ENCODE data around the gene AP2A2. TPM values are rescaled to one million over a fixed set of nuclear protein-coding genes. Genes with fewer than 3 reads are reported as not detected.
A peak's percentile ranks its signal among the peaks of the same experiment; 100 is the strongest.

Gene AP2A2
- total RNA-seq, 1 donor from 2014 or later, result 97.3 TPM

DNA sequence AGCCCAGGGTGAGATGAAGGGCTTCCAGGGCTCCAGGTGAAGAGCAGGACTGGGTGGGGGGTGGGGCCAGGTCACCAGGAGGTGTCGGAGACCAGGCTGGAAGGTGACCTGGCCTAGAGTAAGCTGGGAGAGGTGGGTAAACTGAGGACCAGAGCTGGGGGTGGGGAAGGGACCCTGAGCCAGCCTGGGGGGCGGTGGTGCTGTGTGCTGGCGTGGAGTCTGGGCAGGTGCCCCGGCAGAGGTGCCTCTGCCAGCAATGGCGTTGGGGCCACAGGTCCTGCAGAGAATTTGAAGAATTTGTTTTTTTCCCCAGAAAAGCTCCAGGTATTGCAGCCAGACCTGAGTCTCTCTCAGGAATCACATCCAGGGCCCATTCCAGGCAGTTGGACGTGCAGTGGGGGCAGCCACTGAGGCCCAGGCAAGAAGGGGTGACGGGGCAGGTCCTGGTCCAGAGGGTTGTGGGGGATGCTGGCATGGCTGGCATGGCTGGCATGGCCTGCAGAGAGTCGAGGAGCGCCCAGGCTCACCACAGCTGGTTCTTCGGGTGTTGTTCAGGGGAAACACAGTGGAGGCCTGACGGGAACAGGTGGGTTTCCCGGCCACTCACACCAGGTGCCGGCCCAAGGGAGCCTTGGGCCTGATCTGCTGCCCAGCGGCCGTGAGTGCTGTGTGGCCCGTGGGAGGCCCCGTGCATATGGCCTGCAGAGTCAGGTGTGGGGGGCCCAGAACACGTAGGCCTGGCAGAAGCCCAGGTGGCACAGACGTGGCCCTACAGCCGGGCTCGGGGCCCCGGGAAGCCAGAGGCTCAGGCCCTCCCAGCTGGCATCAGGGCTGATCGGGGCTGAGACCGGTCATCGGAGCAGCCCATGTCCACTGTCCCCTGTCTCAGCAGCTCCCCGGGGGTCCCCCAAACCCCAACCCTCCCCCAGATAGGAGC lies 117.2 kb downstream of the AP2A2 start:
- DNase-seq (ENCODE audit: low read depth), result no peak

DNA sequence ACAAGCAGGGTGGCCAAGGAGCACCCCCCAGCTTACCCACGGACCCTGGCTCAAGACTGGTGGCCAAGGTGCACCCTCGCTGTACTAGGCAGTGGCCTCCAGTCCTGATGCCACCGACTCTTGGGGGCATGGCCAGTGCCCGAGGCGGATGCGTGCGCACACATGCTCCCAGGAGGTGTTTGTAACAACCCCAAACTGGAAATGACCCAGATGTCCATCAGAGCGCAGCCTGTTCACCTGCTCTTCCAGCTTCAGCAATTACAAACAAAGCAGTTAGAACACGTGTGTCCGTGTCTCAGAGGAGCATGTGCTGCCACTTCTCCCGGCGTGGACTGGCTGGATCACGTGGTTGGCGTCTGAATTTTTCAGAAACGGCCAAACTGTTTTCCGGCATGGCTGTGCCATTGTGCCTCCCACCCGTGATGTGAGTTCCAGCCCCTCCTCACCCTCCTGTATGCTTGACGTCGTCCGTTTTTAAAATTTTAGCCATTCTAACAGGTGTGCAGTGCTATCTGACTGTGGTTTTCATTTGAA lies 118.0 kb downstream of the AP2A2 start:
- DNase-seq (ENCODE audit: low read depth), result peak; percentile 32

DNA sequence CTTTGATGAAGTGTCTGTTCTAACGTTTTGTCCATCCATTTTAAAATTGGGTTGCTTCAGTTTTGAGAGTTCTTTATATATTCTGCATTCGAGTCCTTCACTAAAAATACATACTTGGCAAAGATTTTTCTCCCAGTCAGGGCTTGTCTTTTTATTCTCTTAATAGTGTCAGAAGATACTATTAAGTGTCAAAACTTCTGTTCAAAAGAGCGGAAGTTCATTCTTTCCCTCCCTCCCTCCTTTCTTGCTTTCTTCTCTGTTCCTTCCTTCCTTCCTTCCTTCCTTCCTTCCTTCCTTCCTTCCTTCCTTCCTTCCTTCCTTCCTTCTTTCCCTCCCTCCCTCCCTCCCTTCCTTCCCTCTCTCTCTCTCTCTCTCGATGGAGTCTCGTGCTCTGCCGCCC lies 118.5 kb downstream of the AP2A2 start:
- no peak for DNase-seq (ENCODE audit: low read depth)

- DNase-seq (ENCODE audit: low read depth), result no peak
Observed at GRCh38 chr11:1047595-1048156, 122.0 kb downstream of the AP2A2 start.

- DNase-seq (ENCODE audit: low read depth), result no peak
Observed at GRCh38 chr11:1048375-1049070, 122.9 kb downstream of the AP2A2 start.

GRCh38 chr11:1049071-1049405 lies 123.4 kb downstream of the AP2A2 start:
- no peak for DNase-seq (ENCODE audit: low read depth)

DNA sequence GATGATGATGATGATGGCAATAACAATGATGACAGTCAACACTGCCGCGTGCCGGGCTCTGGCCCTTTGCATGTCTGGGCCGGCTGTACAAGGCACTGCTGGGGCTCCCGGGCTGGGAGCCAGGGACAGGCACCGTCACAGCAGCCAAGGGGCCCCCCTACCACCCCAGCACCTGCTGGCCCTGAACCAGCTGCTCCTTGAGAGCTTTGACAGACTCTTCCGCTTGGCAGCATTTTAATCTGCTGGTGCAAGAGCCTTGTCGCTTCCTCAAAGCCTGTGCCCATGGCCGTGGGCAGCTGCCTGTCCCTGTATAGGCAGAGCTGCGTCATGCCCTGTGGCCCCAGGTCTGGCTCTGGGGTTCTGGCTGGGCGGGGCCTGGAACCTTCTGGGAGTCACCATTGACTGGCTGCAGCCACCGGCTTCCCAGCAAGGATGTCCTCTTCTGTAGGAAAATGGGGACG lies 123.8 kb downstream of the AP2A2 start:
- DNase-seq (ENCODE audit: low read depth), result no peak

GRCh38 chr11:1049911-1050580 lies 124.4 kb downstream of the AP2A2 start:
- DNase-seq (ENCODE audit: low read depth), result no peak

DNA sequence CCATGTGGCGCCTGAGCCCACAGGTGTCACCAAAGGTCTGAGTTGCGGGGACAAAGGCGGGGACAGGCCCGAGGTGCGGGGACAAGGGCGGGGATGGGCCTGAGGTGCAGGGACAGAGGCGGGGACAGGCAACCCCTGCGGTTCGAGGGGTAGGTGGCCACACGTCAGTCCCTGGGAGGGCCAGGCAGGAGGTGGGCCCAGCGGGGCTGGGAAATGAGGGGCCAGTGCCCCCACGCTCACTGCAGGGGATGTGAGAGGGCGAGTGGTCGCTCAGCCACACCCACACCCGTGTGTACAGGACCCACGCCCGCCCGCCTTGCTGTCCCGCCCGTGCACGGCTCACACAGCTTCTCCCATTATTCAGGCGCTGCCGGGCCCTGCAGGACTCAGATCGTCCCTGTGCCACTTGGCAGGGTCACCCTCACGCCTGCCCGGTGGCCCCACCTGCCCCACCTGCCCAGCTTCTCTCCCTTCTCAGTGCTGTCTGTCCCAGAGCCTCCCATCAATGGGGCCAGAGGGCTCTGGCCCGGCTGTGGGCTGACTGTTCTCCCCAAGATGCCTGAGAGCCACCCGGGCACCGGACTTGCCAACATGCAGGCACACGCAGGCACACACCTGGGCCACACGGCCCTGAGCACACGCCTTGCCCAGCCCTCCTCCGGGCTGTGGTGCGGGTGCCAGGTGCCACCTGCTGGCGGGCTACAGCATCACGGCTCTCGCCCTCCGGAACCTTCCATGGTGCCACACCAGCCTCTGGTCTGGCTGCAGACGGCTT lies 125.1 kb downstream of the AP2A2 start:
- peak; percentile 39 for DNase-seq (ENCODE audit: low read depth)

- DNase-seq (ENCODE audit: low read depth), result no peak
Observed at GRCh38 chr11:1051356-1052132, 125.9 kb downstream of the AP2A2 start.

DNA sequence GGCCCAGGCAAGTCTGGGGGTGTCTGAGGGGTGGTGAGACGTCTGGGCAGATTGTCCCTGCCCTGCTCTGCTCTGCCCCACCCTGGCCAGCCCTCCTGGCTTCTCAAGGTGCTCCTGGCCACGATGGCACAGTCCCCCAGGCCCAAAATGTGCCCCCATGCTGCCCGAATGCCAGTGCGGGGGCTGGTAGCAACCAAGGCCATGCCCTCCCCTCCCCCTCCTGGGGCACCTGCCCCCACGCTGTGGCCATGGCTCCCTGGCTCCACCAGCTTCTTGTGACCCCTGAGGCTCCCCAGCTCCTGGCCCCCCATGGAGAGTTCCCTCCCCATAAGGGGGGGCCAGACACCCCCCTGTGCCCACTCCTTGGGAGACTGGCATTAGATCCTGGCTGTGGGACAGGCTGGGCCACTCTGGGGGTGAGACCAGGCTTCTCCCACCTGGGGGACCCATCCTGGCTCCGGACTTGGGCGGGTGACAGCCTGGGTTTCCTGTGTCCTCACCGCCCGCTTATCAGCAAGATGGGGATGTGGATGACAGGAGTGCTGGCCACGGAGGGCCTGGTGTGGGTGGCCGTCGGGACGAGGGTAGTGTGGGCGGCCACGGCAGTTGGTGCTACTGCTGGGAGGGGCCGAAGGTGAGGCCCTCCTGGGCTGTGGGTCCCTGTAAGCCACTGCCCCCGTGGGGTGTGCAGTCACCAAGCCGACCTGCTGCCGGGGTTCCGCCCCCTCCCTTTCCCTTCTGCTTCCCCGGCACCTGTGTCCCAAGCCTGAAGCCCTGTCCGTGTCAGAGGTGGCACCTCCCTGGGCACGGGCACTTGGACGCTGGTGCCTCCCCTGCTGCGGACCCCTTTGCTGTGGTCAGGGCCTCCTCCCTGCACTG lies 126.7 kb downstream of the AP2A2 start:
- DNase-seq (ENCODE audit: low read depth), result no peak

- no peak for DNase-seq (ENCODE audit: low read depth)
Observed at GRCh38 chr11:1053121-1053901, 127.6 kb downstream of the AP2A2 start.

- DNase-seq (ENCODE audit: low read depth), result no peak
Observed at GRCh38 chr11:1054143-1055108, 128.8 kb downstream of the AP2A2 start.

DNA sequence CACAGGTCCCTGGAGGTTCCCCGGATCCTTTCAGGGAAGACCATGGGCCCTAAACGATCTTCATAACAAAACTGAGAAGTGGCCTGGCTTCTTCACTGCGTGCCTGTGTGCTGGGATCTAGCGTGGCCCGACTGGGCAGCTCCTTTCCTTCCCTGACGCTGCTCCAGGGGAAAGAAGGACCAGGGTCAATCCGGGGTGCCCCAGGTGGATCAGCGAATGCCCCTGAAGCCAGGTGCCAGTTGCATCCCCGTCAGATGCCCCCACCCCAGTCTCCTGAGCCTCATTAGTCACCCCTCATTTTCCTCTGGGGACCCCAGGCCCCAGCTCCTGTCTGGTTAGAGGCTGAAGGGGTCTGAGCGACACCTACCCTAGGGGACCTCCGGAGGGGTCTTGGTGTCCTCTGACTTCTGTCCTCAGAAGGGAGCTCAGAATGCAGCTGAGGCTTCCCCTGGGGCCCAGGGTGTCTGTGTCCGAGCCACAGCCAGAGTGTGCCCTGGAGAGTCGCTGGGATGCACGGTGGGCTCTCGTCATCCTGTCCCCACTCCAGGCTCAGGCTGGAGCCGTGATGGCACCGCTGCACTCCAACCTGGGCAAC lies 129.5 kb downstream of the AP2A2 start:
- no peak for DNase-seq (ENCODE audit: low read depth)

DNA sequence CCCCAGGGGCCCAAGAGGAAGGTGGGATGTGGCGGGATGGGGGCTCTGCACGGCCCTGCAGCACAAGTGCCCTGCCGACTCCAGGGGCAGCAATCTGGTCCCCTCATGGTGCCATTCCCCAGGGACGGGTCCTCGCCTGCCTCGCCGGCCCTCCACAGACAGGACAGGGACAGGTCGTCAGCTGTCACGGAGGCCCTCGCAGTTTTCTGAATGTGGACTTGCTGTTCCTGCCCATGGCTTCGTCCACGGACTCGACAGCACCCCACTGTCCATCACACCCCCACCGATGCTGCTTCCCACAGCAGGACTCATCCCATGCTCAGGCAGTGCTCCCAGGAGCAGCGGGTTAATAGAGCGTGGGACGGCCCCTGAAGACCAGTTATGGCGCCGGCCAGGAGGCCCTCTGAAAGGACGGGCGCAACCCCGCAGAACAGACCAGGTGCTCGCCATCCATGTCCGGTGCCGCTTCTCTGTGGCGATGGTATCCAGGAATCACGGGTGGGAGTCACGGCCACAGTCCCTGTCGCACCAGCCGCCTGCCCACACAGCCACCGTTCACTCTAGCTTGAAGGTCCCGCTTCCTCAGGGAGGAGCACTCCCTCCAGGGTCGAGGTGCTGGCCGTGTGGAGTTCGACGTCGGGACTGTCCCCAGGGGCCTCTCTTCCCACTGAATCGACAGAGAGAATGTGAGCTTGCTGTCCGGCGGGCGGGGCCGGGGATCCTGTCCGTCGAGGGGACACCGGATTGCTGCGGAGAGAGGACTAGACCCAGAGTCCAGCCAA lies 130.5 kb downstream of the AP2A2 start:
- DNase-seq (ENCODE audit: low read depth), result no peak

- no peak for DNase-seq (ENCODE audit: low read depth)
Observed at GRCh38 chr11:1057806-1058205, 132.1 kb downstream of the AP2A2 start.
